CD4-positive, alpha-beta T cell (primary cell): ENCODE measurements around the gene LRRTM4. TPM values are rescaled to one million over a fixed set of nuclear protein-coding genes. Genes with fewer than 3 reads are reported as not detected.

Experiments used
- ATAC-seq: fragments of 200-7000 bp; cut with Tn5 transposase; one replicate; pipeline ENCODE4 v1.10.0; 2022; ENCODE audit warnings: mild to moderate bottlenecking; ENCODE audit not compliant: poor library complexity
- CTCF ChIA-PET: fragments of 350-600 bp; sonication (Branson Sonifier 250); formaldehyde crosslinking; loops from one replicate; lab custom pipeline; 2021; ENCODE audit warnings: antibody characterized with exemption, inconsistent platforms; lab: Charles Lee
- POLR2A ChIA-PET: fragments of 350-600 bp; sonication (Branson Sonifier 250); formaldehyde crosslinking; loops from one replicate; lab custom pipeline; 2021; ENCODE audit warnings: antibody characterized with exemption, inconsistent platforms; lab: Charles Lee
- DNase-seq, 14 experiments: peaks; one replicate each; pipeline ENCODE4 v3.0.0-alpha.2; 2013 to 2020; ENCODE audit warnings: mixed read lengths in 2 of 14
- H3K27ac ChIP-seq, 2 donors: one replicate each; pipeline versions ENCODE4 v1.5.1 to v1.7.0; 2013; ENCODE audit warnings: low read length in 2 of 2, low read depth in 1 of 2, mild to moderate bottlenecking in 1 of 2
- H3K27me3 ChIP-seq, 2 experiments: 1 replicate in 1 of 2; 2 replicates in 1 of 2; pipeline versions ENCODE4 v1.6.1 to v1.7.0; 2013; ENCODE audit warnings: low read length in 2 of 2, control low read depth in 1 of 2, mild to moderate bottlenecking in 1 of 2, moderate library complexity in 1 of 2; ENCODE audit not compliant: insufficient read depth in 2 of 2, control insufficient read depth in 1 of 2
- H3K36me3 ChIP-seq: one replicate; pipeline ENCODE4 v1.6.1; 2013; ENCODE audit warnings: low read length, control low read depth; ENCODE audit not compliant: insufficient read depth
- H3K4me1 ChIP-seq: one replicate; pipeline ENCODE4 v1.6.1; 2013; ENCODE audit warnings: low read length, control low read depth; ENCODE audit not compliant: insufficient read depth
- H3K4me3 ChIP-seq: one replicate; pipeline ENCODE4 v1.5.1; 2013; ENCODE audit warnings: mild to moderate bottlenecking, low read length, moderate library complexity
- H3K9me3 ChIP-seq, 2 experiments: 1 replicate in 1 of 2; 2 replicates in 1 of 2; pipeline versions ENCODE4 v1.6.1 to v1.7.0; 2013; ENCODE audit warnings: low read length in 2 of 2, mild to moderate bottlenecking in 2 of 2, control low read depth in 1 of 2, moderate library complexity in 1 of 2; ENCODE audit not compliant: control insufficient read depth in 1 of 2, insufficient read depth in 1 of 2
- H3K27ac Mint-ChIP-seq: one replicate; pipeline ENCODE4 v1.8.0; 2020; ENCODE audit warnings: mixed read lengths
- H3K27me3 Mint-ChIP-seq: one replicate; pipeline ENCODE4 v1.8.0; 2021; ENCODE audit warnings: mixed read lengths
- H3K36me3 Mint-ChIP-seq: one replicate; pipeline ENCODE4 v1.8.0; 2021; ENCODE audit warnings: low read depth, mixed read lengths
- H3K4me1 Mint-ChIP-seq: one replicate; pipeline ENCODE4 v1.8.0; 2021; ENCODE audit warnings: low read depth, mixed read lengths
- H3K4me3 Mint-ChIP-seq: one replicate; pipeline ENCODE4 v1.8.0; 2020; ENCODE audit warnings: mild to moderate bottlenecking, mixed read lengths
- H3K9me3 Mint-ChIP-seq: one replicate; pipeline ENCODE4 v1.8.0; 2020; ENCODE audit warnings: mixed read lengths
- intact Hi-C, 2 experiments: fragments of 100-400 bp; cut with DNase I in 1 of 2; cut with micrococcal nuclease in 1 of 2; formaldehyde crosslinking; loops; one replicate each; pipeline versions ENCODE4 v1.15.1 to v1.9.0; 2023 to 2025; cut with DNase I, micrococcal nuclease
- total RNA-seq, 174 experiments: library from RNA in 2 of 174; stranded (reverse) in 2 of 174; gene quantifications; one replicate each; pipeline ENCODE4 v1.2.3 and lab custom pipeline; 2021 to 2026
- TF ChIP-seq, protein P1 (sequence below): fragments of 200-600 bp; IDR thresholded peaks from one replicate; pipeline ENCODE4 v1.8.0; 2022; ENCODE audit warnings: antibody characterized with exemption, mild to moderate bottlenecking

The LRRTM4 gene
- total RNA-seq, 2 experiments from 2014 or later = not detected

GRCh38 chr2:76928026-76928425, 594.1 kb downstream of the LRRTM4 start:
- no peak for ATAC-seq
- Histone ChIP-seq H3K4me1 (no peaks in the 10 kb centered on the region), H3K27me3 (no peaks in the 10 kb centered on the region), H3K4me3 (no peak overlapping the region), H3K36me3 (no peaks in the 10 kb centered on the region), H3K27ac (no peak overlapping the region), H3K9me3 (no peaks in the 10 kb centered on the region)
- no peaks in the 10 kb centered on the region for H3K27me3 Mint-ChIP-seq
- TF ChIP-seq, protein P1, sequence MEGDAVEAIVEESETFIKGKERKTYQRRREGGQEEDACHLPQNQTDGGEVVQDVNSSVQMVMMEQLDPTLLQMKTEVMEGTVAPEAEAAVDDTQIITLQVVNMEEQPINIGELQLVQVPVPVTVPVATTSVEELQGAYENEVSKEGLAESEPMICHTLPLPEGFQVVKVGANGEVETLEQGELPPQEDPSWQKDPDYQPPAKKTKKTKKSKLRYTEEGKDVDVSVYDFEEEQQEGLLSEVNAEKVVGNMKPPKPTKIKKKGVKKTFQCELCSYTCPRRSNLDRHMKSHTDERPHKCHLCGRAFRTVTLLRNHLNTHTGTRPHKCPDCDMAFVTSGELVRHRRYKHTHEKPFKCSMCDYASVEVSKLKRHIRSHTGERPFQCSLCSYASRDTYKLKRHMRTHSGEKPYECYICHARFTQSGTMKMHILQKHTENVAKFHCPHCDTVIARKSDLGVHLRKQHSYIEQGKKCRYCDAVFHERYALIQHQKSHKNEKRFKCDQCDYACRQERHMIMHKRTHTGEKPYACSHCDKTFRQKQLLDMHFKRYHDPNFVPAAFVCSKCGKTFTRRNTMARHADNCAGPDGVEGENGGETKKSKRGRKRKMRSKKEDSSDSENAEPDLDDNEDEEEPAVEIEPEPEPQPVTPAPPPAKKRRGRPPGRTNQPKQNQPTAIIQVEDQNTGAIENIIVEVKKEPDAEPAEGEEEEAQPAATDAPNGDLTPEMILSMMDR = no peak
- H3K36me3 Mint-ChIP-seq = no peaks in the 10 kb centered on the region
- H3K9me3 Mint-ChIP-seq = peaks cover 3% of the 10 kb centered on the region
- ChIA-PET POLR2A (no interaction called here), CTCF (no interaction called here)
- H3K27ac Mint-ChIP-seq = no peak overlapping the region
- no peak for DNase-seq
- H3K4me1 Mint-ChIP-seq = no peaks in the 10 kb centered on the region
- H3K4me3 Mint-ChIP-seq = no peak overlapping the region
- intact Hi-C loops = no loop called here

- H3K27ac ChIP-seq = no peak overlapping the region
- no peaks in the 10 kb centered on the region for H3K27me3 Mint-ChIP-seq
- TF ChIP-seq, protein P1 = no peak
- no peaks in the 10 kb centered on the region for H3K4me1 Mint-ChIP-seq
- intact Hi-C loops = no loop called here
- no peaks in the 10 kb centered on the region for H3K4me1 ChIP-seq
- H3K27me3 ChIP-seq = no peaks in the 10 kb centered on the region
- no peaks in the 10 kb centered on the region for H3K36me3 Mint-ChIP-seq
- H3K36me3 ChIP-seq = no peaks in the 10 kb centered on the region
- peaks cover 10% of the 10 kb centered on the region for H3K9me3 Mint-ChIP-seq
- no peaks in the 10 kb centered on the region for H3K9me3 ChIP-seq
- DNase-seq (no peak), ATAC-seq (no peak)
- no peak overlapping the region for H3K4me3 ChIP-seq
- no peak overlapping the region for H3K27ac Mint-ChIP-seq
- POLR2A ChIA-PET = no interaction called here
- CTCF ChIA-PET = no interaction called here
- no peak overlapping the region for H3K4me3 Mint-ChIP-seq
Measured at GRCh38 chr2:76921006-76921405, 601.2 kb downstream of the LRRTM4 start.

- intact Hi-C loops = no loop called here
- no peak overlapping the region for H3K4me3 ChIP-seq
- Mint-ChIP-seq H3K9me3 (peaks cover 17% of the 10 kb centered on the region), H3K27ac (no peak overlapping the region), H3K27me3 (no peaks in the 10 kb centered on the region), H3K4me3 (no peak overlapping the region), H3K36me3 (no peaks in the 10 kb centered on the region), H3K4me1 (no peaks in the 10 kb centered on the region)
- H3K4me1 ChIP-seq = no peaks in the 10 kb centered on the region
- DNase-seq (no peak), ATAC-seq (no peak)
- TF ChIP-seq, protein P1 = no peak
- H3K27ac ChIP-seq = no peak overlapping the region
- no peaks in the 10 kb centered on the region for H3K36me3 ChIP-seq
- ChIA-PET CTCF (no interaction called here), POLR2A (no interaction called here)
- no peaks in the 10 kb centered on the region for H3K9me3 ChIP-seq
- H3K27me3 ChIP-seq = no peaks in the 10 kb centered on the region
Measured at GRCh38 chr2:76895469-76895868, 626.7 kb downstream of the LRRTM4 start.
